Measurements from ENCODE around the gene FBXO47.

DNA sequence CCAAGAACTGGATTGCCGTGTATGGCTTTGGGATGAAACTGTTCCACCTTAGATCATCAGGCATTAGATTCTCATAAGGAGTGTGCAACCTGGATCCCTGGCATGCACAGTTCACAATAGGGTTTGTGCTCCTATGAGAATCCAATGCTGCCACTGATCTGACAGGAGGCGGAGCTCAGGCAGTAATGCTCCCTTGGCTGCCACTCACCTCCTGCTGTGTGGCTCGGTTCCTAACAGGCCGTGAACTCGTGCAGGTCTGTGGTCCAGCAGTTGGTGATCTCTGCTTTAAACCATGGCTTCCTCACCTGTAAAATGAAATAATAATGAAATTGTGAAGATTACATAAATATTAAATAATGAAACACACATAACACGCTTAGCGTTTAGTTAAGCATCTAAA is 45.5 kb upstream of the FBXO47 start:
- TF ChIP-seq CHD1 (IDR thresholded peaks at IDR 0.05; ENCODE audit: low read depth, low read length) (no peak), POLR2A (IDR thresholded peaks at IDR 0.05; ENCODE audit: low read depth, low read length) (no peak), MAFK (IDR thresholded peaks at IDR 0.05; ENCODE audit: low read depth, low read length) (no peak)
- TF ChIP-seq, protein P1, sequence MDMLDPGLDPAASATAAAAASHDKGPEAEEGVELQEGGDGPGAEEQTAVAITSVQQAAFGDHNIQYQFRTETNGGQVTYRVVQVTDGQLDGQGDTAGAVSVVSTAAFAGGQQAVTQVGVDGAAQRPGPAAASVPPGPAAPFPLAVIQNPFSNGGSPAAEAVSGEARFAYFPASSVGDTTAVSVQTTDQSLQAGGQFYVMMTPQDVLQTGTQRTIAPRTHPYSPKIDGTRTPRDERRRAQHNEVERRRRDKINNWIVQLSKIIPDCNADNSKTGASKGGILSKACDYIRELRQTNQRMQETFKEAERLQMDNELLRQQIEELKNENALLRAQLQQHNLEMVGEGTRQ (IDR thresholded peaks at IDR 0.05; ENCODE audit: low read depth, low read length) = no peak
- TF ChIP-seq, protein P2, sequence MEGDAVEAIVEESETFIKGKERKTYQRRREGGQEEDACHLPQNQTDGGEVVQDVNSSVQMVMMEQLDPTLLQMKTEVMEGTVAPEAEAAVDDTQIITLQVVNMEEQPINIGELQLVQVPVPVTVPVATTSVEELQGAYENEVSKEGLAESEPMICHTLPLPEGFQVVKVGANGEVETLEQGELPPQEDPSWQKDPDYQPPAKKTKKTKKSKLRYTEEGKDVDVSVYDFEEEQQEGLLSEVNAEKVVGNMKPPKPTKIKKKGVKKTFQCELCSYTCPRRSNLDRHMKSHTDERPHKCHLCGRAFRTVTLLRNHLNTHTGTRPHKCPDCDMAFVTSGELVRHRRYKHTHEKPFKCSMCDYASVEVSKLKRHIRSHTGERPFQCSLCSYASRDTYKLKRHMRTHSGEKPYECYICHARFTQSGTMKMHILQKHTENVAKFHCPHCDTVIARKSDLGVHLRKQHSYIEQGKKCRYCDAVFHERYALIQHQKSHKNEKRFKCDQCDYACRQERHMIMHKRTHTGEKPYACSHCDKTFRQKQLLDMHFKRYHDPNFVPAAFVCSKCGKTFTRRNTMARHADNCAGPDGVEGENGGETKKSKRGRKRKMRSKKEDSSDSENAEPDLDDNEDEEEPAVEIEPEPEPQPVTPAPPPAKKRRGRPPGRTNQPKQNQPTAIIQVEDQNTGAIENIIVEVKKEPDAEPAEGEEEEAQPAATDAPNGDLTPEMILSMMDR (conservative IDR thresholded peaks at IDR 0.05; ENCODE audit: low read depth, low read length) = no peak
